ENCODE data around the gene CLBA1.

The CLBA1 gene

GRCh38 chr14:104991896-104992230 is 6.3 kb downstream of the CLBA1 start:
- TF ChIP-seq EZH2phosphoT487 (IDR thresholded peaks at IDR 0.05; ENCODE audit: low read length) (no peak), CTCF (IDR thresholded peaks at IDR 0.05; ENCODE audit: low read length) (no peak), EZH2 (optimal IDR thresholded peaks at IDR 0.05; ENCODE audit: low read depth, low read length) (no peak)
- no peaks in the 10 kb centered on the region for H3F3A ChIP-seq (ENCODE audit: insufficient read depth, low read length)
- H3K9me2 ChIP-seq (replicated peaks; ENCODE audit: insufficient read depth, low read length) = no peaks in the 10 kb centered on the region
- no peak overlapping the region for H2AFZ ChIP-seq (ENCODE audit: low read length)
- H3K36me3 ChIP-seq (replicated peaks; ENCODE audit: insufficient read depth, low read length) = no peaks in the 10 kb centered on the region
- DNase-seq = no peak
- no peaks in the 10 kb centered on the region for H4K20me1 ChIP-seq (ENCODE audit: insufficient read depth, low read length)
- H3K9ac ChIP-seq (ENCODE audit: low read length) = no peak overlapping the region
- H3K79me2 ChIP-seq (ENCODE audit: low read length) = no peaks in the 10 kb centered on the region
- no peak overlapping the region for H3K27ac ChIP-seq (ENCODE audit: low read length)
- H3K4me1 ChIP-seq (ENCODE audit: low read length) = no peaks in the 10 kb centered on the region
- no peaks in the 10 kb centered on the region for H3K9me3 ChIP-seq (replicated peaks; ENCODE audit: insufficient read depth, low read length)
- H3K4me3 ChIP-seq (ENCODE audit: low read length) = no peak overlapping the region
- H3K27me3 ChIP-seq (replicated peaks; ENCODE audit: insufficient read depth, low read length) = peaks cover 13% of the 10 kb centered on the region
- H3K4me2 ChIP-seq (ENCODE audit: low read depth, low read length) = no peak overlapping the region

DNA sequence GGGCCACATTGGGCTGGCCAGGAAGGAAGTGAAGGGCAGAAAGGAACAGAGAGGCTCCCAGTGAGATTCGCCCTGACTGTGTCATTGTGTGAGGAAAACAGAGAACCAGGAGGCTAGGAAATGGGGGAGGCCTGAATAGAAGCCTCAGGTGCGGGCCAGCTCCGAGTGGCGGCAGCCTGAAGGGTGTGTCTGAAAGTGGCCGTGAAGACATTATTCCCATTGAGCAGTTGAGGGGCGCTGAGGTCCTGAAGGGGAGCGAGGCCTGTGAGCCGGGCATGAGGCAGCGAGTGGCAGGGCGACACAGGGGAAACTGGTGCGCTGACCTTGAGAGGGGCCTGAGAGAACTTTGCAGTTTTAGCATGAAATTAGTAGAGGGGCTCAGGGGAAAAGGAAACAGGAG is 6.9 kb downstream of the CLBA1 start:
- Histone ChIP-seq H3K27ac (ENCODE audit: low read length) (no peak overlapping the region), H3K4me2 (ENCODE audit: low read depth, low read length) (no peak overlapping the region), H3K4me3 (ENCODE audit: low read length) (no peak overlapping the region), H2AFZ (ENCODE audit: low read length) (no peak overlapping the region), H3F3A (ENCODE audit: insufficient read depth, low read length) (no peaks in the 10 kb centered on the region), H3K36me3 (replicated peaks; ENCODE audit: insufficient read depth, low read length) (no peaks in the 10 kb centered on the region), H4K20me1 (ENCODE audit: insufficient read depth, low read length) (no peaks in the 10 kb centered on the region), H3K9me3 (replicated peaks; ENCODE audit: insufficient read depth, low read length) (no peaks in the 10 kb centered on the region), H3K9me2 (replicated peaks; ENCODE audit: insufficient read depth, low read length) (no peaks in the 10 kb centered on the region), H3K4me1 (ENCODE audit: low read length) (no peaks in the 10 kb centered on the region), H3K27me3 (replicated peaks; ENCODE audit: insufficient read depth, low read length) (peaks cover 8% of the 10 kb centered on the region), H3K9ac (ENCODE audit: low read length) (no peak overlapping the region), H3K79me2 (ENCODE audit: low read length) (no peaks in the 10 kb centered on the region)
- no peak for TF ChIP-seq CTCF (IDR thresholded peaks at IDR 0.05; ENCODE audit: low read length)
- TF ChIP-seq EZH2 (optimal IDR thresholded peaks at IDR 0.05; ENCODE audit: low read depth, low read length) = no peak
- TF ChIP-seq EZH2phosphoT487 (IDR thresholded peaks at IDR 0.05; ENCODE audit: low read length) = no peak
- no peak for DNase-seq

DNA sequence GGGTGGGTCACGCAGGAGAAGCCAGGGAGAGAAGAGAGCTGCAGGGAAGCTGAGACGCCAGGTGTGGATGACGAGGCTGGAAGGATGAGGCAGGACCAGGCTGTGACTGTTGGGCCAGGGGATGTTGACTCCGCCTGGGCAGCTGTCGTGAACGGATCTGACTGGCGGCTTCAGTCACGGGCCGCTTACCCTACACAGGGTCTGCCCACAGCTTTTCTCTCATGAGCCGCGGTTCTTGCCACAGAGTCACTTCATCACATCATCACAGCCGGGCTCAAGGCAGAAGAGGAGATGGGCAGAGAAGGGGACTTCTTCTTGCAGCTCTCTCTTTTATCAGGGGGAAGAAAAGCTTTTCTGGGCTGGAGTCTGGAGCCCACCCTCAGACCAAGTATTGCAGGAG is 7.7 kb downstream of the CLBA1 start:
- Histone ChIP-seq H4K20me1 (ENCODE audit: insufficient read depth, low read length) (no peaks in the 10 kb centered on the region), H3K9me2 (replicated peaks; ENCODE audit: insufficient read depth, low read length) (no peaks in the 10 kb centered on the region), H3K4me2 (ENCODE audit: low read depth, low read length) (no peak overlapping the region), H3K9ac (ENCODE audit: low read length) (no peak overlapping the region), H3K4me3 (ENCODE audit: low read length) (no peak overlapping the region), H3K79me2 (ENCODE audit: low read length) (no peaks in the 10 kb centered on the region), H2AFZ (ENCODE audit: low read length) (no peak overlapping the region), H3K27me3 (replicated peaks; ENCODE audit: insufficient read depth, low read length) (peaks cover 8% of the 10 kb centered on the region), H3K36me3 (replicated peaks; ENCODE audit: insufficient read depth, low read length) (no peaks in the 10 kb centered on the region), H3K9me3 (replicated peaks; ENCODE audit: insufficient read depth, low read length) (no peaks in the 10 kb centered on the region), H3K27ac (ENCODE audit: low read length) (no peak overlapping the region), H3F3A (ENCODE audit: insufficient read depth, low read length) (no peaks in the 10 kb centered on the region), H3K4me1 (ENCODE audit: low read length) (no peaks in the 10 kb centered on the region)
- TF ChIP-seq EZH2 (optimal IDR thresholded peaks at IDR 0.05; ENCODE audit: low read depth, low read length) (no peak), CTCF (IDR thresholded peaks at IDR 0.05; ENCODE audit: low read length) (no peak), EZH2phosphoT487 (IDR thresholded peaks at IDR 0.05; ENCODE audit: low read length) (no peak)
- no peak for DNase-seq

All from MM.1S (cell line).